Measurements from ENCODE around the gene FLOT1. TPM values are rescaled to one million over a fixed set of nuclear protein-coding genes. Genes with fewer than 3 reads are reported as not detected.
"Not testable (repeated sequence)": the region's sequence is repeated elsewhere in the genome, so short reads cannot be mapped to it uniquely, and the experiment has no call there.

Gene FLOT1
- total and polyA plus RNA-seq, 2 donors (not counting 3 experiments of a cell fraction or from before 2014, with no cell fraction given), result 141 to 154 TPM

DNA sequence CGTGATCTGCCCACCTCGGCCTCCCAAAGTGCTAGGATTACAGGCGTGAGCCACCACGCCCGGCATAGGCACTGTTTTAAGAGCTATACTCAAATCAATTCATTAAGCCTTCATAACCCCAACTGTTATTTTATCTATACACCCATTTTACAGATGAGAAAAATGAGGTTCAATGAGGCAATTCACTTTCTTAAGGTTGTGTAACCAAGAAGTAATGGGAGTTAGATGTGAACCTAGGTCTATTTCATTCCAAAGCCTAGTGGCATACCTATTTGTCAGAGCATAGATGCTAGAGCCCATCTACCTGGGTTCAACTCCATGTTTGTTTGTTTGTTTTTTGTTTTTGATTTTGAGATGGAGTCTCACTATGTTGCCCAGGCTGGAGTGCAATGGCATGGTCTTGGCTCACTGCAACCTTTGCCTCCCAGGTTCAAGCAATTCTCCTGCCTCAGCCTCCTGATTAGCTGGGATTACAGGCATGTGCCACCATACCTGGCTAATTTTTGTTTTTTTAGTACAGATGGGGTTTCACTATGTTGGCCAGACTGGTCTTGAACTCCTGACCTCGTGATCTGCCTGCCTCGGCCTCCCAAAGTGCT, 14.0 kb upstream of the FLOT1 start:
- BruUV-seq (replicated peaks); H3K9me1 ChIP-seq (replicated peaks; ENCODE audit: control insufficient read depth, extremely low read depth, insufficient read depth, low read length); H3K9me3 ChIP-seq (replicated peaks; ENCODE audit: control insufficient read depth, insufficient read depth, low read length); DNase-seq (ENCODE audit: low read depth, low spot score); FAIRE-seq; H3K27ac ChIP-seq (ENCODE audit: insufficient read depth, low read depth, low read length); H3K4me2 ChIP-seq (ENCODE audit: insufficient read depth, low read length); H3K27me3 ChIP-seq (ENCODE audit: control insufficient read depth in 2 of 2, insufficient read depth in 2 of 2, low read length in 2 of 2); H4K20me1 ChIP-seq (replicated peaks; ENCODE audit: control insufficient read depth, extremely low read depth, insufficient read depth, low read length); H2AFZ ChIP-seq (ENCODE audit: low read depth, low read length); H3K4me3 ChIP-seq (replicated peaks in 1 of 3; ENCODE audit: insufficient read depth in 1 of 3, low read depth in 1 of 3, low read length in 3 of 3); H3K36me3 ChIP-seq (ENCODE audit: control insufficient read depth in 2 of 2, extremely low read depth in 1 of 2, insufficient read depth in 2 of 2, low read length in 2 of 2); H3K9ac ChIP-seq (replicated peaks; ENCODE audit: extremely low read depth, insufficient read depth, low read length); intact Hi-C loops (cut with micrococcal nuclease); H3K79me2 ChIP-seq (ENCODE audit: control insufficient read depth, insufficient read depth, low read length); dilution Hi-C loops (cut with MboI; ENCODE audit: extremely low pct_ligation_motif_present, low sequenced_read_pairs): not testable (repeated sequence)
- ChIA-PET POLR2A (interaction anchor here (0.7 kb wide), 1 partner anchor 23 kb away, joined by 3 read pairs; no protein-coding TSS in a partner anchor), CTCF (interaction anchor here (1.1 to 1.6 kb wide), 2 partner anchors 12 to 60 kb away, joined by 3 to 4 read pairs; no protein-coding TSS in a partner anchor)
- peaks cover 37% of the 10 kb centered on the region for H3K4me1 ChIP-seq (ENCODE audit: control insufficient read depth, extremely low read depth, insufficient read depth, low read length)

DNA sequence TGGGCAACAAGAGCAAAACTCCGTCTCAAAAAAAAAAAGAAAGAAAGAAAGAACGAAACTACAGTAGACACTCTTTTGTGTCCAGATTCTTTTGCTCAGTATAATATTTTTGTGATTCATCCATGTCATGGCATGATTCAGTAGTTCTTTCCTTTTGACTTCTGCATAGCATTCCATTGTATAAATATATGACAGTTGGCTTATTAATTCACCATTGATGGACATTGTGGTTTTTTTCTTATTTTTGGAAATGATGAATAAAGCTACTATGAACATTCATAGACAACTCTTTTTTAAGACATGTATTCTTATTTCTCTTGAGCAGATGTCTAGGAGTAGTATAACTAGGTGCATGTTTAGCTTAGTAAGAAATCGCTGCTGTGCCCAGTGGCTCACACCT, 12.1 kb upstream of the FLOT1 start:
- no peak overlapping the region for H3K27ac ChIP-seq (ENCODE audit: insufficient read depth, low read depth, low read length)
- FAIRE-seq (no peak), DNase-seq (ENCODE audit: low read depth, low spot score) (no peak)
- H3K79me2 ChIP-seq (ENCODE audit: control insufficient read depth, insufficient read depth, low read length), result no peaks in the 10 kb centered on the region
- H4K20me1 ChIP-seq (replicated peaks; ENCODE audit: control insufficient read depth, extremely low read depth, insufficient read depth, low read length), result no peaks in the 10 kb centered on the region
- no TSS peak for BruUV-seq (replicated peaks)
- ChIA-PET CTCF (interaction anchor here (1.5 kb wide), 1 partner anchor 65 kb away, joined by 5 read pairs; no protein-coding TSS in a partner anchor), POLR2A (no interaction called here)
- H3K4me1 ChIP-seq (ENCODE audit: control insufficient read depth, extremely low read depth, insufficient read depth, low read length), result peaks cover 47% of the 10 kb centered on the region
- dilution Hi-C loops (cut with MboI; ENCODE audit: extremely low pct_ligation_motif_present, low sequenced_read_pairs), result no loop called here
- no peak overlapping the region for H2AFZ ChIP-seq (ENCODE audit: low read depth, low read length)
- H3K4me2 ChIP-seq (ENCODE audit: insufficient read depth, low read length), result no peak overlapping the region
- no peaks in the 10 kb centered on the region for H3K9me1 ChIP-seq (replicated peaks; ENCODE audit: control insufficient read depth, extremely low read depth, insufficient read depth, low read length)
- H3K9me3 ChIP-seq (replicated peaks; ENCODE audit: control insufficient read depth, insufficient read depth, low read length), result no peaks in the 10 kb centered on the region
- intact Hi-C loops (cut with micrococcal nuclease), result no loop called here
- no peak overlapping the region for H3K4me3 ChIP-seq (replicated peaks in 1 of 3; ENCODE audit: insufficient read depth in 1 of 3, low read depth in 1 of 3, low read length in 3 of 3)
- H3K27me3 ChIP-seq (ENCODE audit: control insufficient read depth in 2 of 2, insufficient read depth in 2 of 2, low read length in 2 of 2), result no peaks in the 10 kb centered on the region
- no peak for TF ChIP-seq GATA2 (IDR thresholded peaks at IDR 0.05; ENCODE audit: insufficient read depth, insufficient read length, low read depth, low read length)
- TF ChIP-seq, protein P1, sequence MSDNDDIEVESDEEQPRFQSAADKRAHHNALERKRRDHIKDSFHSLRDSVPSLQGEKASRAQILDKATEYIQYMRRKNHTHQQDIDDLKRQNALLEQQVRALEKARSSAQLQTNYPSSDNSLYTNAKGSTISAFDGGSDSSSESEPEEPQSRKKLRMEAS (IDR thresholded peaks at IDR 0.05; ENCODE audit: insufficient read depth, insufficient read length), result no peak
- TF ChIP-seq POLR2A (IDR thresholded peaks at IDR 0.05; ENCODE audit: low read depth, low read length), result no peak
- TF ChIP-seq MYC (IDR thresholded peaks at IDR 0.05; ENCODE audit: low read depth, low read length), result no peak
- TF ChIP-seq FOS (IDR thresholded peaks at IDR 0.05; ENCODE audit: borderline replicate concordance, insufficient read depth, low read length), result peak; percentile 29
- TF ChIP-seq, protein P2, sequence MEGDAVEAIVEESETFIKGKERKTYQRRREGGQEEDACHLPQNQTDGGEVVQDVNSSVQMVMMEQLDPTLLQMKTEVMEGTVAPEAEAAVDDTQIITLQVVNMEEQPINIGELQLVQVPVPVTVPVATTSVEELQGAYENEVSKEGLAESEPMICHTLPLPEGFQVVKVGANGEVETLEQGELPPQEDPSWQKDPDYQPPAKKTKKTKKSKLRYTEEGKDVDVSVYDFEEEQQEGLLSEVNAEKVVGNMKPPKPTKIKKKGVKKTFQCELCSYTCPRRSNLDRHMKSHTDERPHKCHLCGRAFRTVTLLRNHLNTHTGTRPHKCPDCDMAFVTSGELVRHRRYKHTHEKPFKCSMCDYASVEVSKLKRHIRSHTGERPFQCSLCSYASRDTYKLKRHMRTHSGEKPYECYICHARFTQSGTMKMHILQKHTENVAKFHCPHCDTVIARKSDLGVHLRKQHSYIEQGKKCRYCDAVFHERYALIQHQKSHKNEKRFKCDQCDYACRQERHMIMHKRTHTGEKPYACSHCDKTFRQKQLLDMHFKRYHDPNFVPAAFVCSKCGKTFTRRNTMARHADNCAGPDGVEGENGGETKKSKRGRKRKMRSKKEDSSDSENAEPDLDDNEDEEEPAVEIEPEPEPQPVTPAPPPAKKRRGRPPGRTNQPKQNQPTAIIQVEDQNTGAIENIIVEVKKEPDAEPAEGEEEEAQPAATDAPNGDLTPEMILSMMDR (IDR thresholded peaks at IDR 0.05; ENCODE audit: extremely low read depth in 1 of 2, insufficient read depth in 1 of 2, low read depth in 1 of 2, low read length in 2 of 2), result no peak
- no peak for TF ChIP-seq JUN (IDR thresholded peaks at IDR 0.05; ENCODE audit: borderline replicate concordance, insufficient read depth, insufficient read length, low read depth)
- H3K36me3 ChIP-seq (ENCODE audit: control insufficient read depth in 2 of 2, extremely low read depth in 1 of 2, insufficient read depth in 2 of 2, low read length in 2 of 2), result no peaks in the 10 kb centered on the region
- H3K9ac ChIP-seq (replicated peaks; ENCODE audit: extremely low read depth, insufficient read depth, low read length), result no peak overlapping the region
